Stimulated activated CD4-positive, alpha-beta T cell treated with anti-CD3 and anti-CD28 coated beads, Interleukin-12 subunit alpha, Interleukin-12 subunit beta, amount 100 ng/mL, for 4 hours (primary cell): ENCODE results near the gene MAPKAPK2.

ENCODE experiments used
- DNase-seq: peaks from one replicate; pipeline ENCODE4 v3.0.0-alpha.2; 2020

Gene MAPKAPK2

DNA sequence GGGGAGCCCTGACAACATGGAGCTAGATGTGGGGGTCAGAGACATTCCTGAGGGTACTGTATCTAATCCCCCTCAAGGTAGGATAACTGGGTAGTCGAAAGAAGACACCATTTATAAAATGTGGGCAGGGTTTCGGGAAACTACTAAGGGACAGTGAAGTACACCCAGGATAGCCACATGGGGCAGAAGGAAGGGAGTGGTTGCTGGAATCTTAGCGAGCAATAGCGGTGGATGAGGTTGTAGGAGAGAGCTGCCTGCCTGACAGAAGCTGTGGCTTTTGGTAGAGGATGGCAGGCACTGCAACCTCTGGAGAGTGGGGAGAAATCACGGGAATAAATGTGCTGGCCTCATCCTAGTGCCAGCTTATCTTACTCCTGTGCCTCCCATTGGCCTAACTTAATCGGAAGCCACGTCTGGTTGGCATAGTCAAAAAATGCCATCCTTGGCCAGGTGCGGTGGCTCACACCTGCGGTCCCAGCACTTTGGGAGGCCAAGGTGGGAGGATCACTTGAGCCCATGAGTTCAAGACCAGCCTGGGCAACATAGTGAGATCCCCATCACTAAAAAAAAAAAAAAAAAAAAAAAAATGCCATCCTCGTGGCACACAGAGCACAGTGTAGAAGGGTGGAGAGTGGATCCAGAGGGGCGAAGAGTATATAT is 23.4 kb upstream of the MAPKAPK2 start:
- no peak for DNase-seq

DNA sequence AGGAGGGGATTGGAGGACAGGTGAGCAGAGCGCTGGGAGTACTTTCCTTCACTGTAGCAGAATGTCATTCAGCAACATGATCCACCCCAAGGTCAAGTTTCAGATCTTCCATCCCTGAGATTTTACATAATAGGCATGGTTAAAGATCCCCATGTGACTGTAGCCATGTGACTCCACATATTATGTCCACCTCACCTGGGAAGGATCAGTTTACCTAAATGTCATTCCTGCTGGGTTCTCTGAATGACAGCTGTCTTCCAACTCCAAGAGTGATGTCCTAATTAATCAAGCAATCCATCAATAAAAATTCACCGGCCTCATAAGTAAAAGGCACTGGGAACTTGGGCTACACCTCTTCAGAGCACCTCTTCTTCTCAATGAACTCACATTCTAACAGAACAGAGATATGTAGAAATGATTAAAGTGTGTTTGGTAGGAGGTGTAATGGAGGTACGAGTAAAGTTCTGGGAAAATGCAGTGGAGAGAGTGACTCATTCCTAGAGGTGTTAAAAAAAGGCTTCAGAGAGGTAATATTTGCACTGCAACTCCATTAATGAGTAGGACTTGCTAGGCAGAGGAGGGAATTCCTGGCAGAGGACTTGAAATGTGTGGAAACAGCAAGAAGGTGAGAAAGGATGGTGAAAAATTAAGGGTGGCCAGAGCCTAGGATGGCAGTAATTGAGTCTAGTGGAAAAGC is 22.2 kb upstream of the MAPKAPK2 start:
- no peak for DNase-seq

DNA sequence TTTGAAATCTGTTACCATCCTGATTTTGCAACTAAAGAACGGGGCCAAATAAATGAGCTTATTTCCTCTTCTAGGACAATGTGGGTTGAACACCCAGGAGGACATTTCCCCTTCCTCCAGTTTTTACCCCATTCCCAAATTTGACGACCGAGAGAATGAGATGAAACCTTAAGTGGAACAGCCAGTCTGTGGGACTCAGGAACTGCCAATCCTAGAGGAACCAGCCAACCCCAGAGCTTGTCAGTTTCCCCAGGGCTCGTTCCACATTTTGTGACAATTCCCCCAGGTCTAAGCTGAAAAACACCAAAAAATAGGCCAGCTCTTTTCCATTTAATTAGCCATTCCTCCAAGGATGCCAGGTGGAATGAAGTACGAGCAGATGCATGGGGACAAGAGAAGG is 21.3 kb upstream of the MAPKAPK2 start:
- DNase-seq, result no peak

DNA sequence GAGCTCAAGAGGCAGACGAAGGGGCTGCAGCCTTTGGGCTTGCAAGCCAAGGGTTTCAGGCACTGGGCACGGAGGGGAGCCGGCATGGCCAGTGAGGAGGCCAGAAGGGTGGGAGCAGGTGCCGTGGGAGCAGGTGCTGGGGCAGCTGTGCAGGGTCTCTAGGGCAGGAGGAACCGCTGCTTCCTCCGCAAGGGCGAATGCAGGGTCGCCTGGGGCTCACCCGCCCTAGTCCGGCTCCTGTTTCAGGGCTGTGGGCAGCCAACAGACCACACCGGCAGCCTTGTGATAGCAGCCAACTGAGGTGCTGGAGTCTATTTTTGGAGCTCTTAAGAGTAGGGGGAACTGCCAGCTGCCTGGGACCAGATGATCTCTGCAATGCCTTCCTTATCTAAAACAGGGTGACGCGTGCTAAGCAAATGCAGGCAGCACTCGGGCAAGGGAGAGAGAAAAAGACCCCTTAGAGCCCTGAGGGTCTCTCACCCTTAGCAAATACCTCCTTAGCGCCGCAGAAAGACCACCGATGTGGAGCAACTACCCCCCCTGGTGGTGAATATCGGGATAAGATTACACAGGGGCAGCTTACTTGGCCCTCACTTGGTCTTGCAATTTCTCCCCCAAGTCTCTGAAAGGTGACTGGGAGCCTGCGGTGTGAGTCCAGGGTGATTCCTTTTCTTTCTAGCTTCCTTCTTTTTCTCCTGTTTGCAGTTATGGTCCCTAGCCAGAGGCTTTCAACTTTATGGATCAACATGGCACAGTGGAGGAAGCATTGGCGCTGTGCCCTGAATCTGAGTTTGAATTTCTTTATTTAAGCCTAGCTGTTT is 20.7 kb upstream of the MAPKAPK2 start:
- DNase-seq, result peak; percentile 61

DNA sequence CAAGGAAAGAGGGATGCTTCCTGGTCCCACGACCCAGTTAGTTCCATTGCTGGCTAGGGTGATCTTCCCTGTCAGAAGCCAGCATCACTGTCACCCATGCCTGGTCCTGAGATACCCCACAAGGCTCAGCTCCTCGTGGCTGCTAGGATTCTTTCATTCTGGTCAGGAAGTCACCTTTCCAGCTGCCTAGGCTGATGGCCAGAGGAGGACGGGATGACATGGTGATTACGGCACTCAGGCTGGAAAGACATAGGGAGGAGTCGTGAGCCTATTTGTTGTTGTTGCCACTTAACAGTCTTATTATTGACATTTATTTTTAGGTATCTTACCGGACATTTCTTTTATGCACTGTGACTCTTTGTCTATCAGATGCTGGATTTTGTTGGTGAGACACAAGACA is 20.0 kb upstream of the MAPKAPK2 start:
- DNase-seq, result no peak

DNA sequence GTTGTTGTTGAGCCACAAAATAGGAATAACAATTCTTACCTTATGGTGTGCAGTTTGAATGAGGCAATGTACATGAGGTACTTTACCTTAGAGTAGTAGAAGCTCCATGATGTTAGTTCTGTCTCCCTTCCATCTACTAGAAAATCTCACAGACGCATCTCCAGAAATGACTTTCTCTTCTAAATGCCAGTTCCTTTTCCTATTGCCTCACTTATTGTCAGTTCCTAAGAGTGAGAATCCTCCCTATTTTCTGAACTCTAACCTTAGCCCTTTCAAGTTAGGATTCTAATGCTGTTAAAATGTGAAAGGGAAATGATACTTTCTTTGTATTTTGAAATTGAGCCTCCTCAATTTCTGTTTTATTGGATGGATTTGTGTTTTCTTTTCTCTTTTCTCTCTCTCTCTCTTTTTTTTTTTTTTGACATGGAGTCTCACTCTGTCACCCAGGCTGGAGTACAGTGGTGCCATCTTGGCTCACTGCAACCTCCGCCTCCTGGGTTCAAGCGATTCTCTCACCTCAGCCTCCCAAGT is 18.6 kb upstream of the MAPKAPK2 start:
- no peak for DNase-seq

DNA sequence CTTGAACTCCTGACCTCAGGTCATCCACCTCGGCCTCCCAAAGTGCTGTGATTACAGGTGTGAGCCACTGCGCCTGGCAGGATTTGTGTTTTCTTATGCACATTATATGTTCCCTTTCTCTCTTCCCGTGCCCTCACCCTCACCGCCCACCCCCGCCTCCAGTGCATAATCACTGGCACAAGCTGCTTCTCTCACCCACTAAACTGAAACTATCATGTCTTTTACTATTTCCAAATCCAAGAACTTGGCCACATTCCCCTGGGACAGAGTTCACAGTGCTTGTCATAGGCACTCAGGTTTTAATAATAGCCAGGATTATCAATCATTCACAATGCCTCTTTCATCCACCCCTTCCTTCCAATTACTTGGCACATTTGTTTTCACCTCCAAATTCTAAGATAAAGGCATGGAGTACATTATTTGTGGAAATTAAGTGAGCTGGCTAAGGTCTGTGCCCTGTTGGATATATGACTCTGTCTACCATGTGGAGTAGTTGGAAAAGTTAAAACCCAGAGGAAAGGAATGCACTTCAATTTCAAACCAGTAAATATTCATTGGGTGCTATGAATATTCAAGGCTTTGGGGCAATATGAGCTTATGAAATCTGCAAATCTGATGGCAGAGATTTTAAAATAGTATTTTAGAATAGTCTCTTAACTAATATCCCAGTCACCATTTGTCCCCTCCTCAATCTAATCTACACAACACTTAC is 17.6 kb upstream of the MAPKAPK2 start:
- DNase-seq, result no peak

DNA sequence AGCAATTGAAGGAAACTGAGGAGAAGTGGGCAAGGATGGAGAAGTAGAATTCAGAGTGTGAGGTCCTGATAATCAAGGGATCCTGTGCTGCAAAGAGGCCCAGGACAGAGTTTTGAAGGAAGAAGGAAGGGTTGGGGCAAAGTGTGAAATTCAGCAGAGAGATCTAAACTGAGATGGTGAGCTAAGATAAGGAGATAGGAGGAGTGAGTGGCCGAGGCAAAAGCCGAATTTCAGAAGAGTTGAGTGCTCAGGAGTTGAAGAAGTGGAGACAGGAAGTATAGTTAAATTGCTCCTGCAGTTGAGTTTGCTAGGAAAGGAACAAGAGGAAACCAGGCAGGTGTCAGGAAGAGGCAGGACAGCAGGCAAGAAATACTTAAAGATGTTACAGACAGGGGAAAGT is 16.4 kb upstream of the MAPKAPK2 start:
- no peak for DNase-seq

DNA sequence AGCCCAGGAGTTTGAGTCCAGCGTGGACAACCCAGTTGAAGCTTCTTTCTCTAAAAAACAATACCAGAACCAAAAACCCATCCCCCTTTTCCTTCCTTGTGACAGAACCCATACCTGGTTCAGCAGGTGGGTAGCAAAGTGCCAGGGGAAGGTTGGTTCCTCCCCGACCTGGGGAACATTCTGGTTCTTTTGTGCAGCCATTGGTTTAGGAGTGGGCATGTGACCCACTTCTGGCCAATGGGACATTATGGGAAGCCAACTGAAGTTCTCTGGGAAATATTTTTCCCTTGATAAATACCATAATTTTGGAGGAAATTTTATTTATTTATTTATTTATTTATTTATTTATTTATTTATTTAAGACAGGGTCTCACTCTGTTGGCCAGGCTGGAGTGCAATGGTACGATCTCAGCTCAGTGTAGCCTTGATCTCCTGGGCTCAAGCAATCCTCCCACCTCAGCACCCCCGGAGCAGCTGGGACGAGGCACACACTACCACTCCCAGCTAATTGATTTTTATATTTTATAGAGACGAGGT is 15.8 kb upstream of the MAPKAPK2 start:
- DNase-seq, result no peak

DNA sequence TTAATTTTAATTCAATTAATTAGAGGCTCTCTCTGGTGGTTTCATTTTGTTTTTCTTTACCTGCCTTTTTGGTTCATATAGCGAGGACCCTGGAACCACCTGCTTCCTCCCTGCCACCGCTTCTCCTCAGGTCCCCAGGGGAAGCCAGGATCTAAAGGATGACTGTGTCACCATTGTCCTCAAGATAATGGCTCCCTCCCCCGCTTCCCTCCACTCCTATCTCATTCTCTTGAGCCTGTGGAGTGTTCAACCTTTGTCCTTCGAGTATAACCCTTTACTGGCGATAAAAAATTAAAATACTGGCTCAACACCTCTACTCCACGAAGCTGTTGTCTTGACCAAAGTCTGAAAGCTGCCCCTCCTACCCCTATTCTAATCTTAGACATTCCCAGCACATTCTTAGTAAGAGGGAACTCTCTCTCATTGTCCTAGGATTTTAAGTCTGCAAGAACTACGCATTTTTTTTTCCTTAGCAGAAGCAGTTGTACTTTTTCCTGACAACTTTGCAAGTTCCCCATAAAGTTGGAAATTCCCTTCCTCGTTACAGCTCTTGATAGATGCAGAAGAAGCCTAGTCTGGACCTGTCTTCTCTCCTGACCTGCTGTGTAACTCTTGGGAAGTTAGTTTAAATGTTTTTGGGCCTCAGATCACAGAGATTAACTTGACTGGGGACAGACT is 12.6 kb upstream of the MAPKAPK2 start:
- no peak for DNase-seq

DNA sequence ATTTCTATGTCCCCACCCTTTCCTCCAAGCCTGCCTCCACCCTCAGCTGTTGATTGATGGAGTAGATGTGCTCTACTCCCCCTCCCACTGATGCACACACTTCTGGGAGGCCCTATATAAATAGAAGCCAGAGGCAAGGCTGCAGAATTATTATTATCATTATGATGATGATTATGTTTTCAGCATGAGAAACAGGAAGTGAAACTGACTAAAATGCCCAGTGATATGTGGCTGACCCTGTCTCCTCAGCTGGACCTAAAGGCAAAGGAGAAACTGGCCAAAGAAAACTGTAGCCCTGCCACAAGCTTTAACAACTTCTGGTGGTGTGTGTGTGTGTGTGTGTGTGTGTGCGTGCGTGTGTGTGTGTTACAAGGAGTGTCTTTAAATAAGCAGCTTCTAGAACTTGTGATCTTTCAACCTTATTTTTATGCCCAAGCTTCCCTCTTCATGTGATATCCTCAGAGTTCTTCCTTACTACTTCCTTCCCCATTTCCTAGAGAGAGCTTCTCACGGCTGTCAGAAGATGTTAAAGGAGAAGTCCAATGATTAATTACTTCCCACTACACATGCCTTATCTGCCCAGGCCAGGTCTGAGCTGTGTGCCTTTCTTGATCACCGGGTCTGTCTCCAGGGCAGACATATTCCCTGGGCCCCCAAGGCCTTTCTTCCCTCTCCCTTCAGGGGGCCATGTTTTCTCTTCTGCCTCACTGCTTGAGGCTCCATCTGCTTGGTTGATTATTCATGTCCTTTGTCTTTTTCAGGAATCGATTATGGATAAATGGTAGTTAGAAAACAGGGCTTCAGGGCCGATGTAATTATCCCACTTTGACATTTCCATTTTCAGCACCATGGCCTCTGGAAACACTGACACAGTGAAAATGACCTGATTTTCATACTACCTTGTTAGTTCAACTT is 11.6 kb upstream of the MAPKAPK2 start:
- DNase-seq, result no peak

DNA sequence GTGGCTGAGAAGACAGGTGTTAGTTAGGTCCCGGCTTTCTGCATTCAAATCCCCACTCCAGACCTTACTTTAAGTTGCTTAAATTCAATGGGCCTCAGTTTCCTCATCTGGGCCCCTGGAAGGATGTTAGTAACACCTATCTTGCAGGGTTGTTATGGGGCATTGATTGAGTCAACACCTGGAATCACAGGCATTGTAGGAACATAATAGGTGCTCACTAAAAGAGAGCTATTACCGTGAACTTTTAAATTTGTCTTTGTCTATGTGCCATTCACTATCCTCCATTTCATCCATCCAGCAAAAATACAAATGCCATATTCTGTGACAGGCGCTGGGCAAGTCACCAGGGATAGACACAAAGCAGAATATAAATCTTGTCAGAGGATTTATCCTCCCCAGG is 10.5 kb upstream of the MAPKAPK2 start:
- DNase-seq, result no peak

DNA sequence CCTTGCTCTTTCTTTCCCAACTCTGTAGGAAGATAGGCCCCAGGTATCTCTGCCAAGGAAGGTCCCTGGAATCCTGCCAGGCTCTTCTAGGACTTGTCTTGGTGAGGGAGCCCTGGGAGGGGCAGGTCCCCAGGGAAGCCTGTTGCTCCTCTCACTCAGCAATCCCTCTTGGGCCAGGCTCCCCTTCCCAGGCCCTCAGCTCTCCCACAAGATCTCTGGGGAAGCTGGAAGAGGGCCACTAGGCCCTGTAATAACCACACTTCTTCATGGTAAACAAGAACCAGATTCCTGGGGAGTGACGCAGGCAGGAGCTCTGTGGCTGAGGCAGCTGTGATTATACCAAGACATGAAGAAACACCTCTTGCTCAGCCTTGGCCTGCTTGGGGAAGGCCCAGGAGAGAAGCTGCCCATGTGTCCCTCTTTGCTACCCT is 9.9 kb upstream of the MAPKAPK2 start:
- DNase-seq, result no peak

DNA sequence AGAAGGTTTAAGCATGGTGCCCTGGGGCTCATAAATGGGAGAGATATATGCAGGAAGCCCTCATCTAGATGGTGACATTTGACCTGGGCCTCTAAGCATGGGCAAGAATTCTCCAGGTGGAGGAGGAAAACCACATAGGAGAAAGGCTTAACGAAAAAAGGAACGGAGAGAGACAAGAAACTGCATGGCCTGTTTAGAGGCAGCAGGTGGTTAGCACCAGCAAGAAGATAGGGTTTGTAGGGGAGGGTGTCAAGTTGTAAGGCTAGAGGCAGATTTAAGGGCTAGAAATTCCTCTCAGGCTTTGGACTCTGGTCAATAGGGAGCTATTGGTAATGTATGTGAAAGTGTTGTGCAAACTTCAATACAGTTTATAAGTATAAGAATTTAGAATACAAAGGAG is 8.2 kb upstream of the MAPKAPK2 start:
- DNase-seq, result no peak

DNA sequence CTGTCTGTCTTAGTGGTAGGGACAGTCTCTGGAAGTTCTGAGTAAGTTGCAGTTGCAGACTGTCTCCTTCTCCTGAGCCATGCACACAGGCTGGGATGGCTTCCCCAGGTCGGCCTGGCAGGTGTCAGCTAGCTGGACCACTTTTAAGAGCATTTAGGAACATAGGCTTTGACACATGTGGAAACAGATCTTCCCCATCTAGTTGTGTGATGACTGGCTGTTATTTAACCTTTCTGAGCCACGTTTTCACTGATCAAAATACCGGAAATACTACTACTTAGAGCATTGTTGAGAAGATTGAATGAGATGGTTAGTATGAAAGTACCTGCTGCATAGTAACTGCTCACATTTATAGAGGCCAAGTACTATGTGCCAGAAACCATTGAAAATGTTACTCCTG is 6.2 kb upstream of the MAPKAPK2 start:
- no peak for DNase-seq

DNA sequence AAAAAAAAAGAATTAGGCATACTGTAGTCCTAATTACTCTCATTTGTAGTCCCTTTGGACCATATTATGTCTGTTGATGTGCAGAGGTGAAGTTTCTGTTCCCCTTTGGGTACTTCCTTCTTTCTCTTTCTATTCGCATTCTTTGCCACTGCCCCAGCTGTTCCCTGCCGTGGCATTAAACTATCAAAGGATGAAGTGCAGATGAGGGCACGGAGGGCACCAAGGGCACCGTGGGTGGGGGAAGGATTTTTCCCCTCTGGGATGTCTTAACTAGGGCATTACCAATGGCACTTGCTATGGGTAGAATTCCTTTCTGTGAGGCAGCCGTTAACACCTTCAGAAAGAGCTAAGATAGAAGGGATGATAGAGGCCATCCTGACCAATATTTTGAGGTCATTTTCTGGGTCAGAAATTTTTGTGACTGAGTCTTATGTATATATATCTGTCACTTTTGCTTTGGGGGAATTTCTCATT is 4.9 kb upstream of the MAPKAPK2 start:
- DNase-seq, result no peak

DNA sequence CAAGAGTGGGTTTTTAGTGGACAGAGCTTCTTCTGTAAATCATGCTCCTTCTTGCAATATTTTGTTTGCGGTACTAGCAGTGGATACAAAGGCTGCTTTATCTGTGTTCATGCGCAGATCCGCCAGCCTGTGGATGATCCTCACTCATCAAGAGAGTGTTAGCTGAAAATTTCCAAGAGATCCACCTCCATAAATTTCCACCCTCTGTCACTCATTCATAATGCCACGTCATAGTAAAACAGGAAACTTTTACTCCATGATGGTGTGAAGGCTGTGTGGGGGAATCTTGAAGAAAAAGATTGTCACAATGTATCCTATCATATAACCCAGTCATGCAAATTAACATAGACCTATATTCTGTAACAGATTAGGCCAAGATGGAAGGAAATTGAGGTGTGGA is 4.4 kb upstream of the MAPKAPK2 start:
- no peak for DNase-seq

DNA sequence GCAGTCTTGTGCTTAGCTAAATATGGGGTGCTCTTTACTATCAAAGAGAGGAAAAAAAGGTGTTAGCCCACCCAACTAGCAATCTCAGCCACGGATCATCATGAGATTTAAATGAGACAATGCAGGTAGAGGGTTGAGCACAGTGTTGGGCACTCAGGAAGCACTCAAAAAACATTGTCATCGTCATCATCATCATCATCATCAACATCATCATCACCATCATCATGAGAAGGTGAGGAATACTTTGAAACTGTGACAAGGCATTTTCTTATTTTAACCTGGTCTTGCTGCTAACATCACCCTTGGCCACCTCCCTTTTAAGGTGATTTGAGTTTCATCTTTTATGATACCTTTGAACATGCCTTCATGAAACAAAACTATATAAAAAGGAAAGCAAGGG is 3.3 kb upstream of the MAPKAPK2 start:
- DNase-seq, result no peak

DNA sequence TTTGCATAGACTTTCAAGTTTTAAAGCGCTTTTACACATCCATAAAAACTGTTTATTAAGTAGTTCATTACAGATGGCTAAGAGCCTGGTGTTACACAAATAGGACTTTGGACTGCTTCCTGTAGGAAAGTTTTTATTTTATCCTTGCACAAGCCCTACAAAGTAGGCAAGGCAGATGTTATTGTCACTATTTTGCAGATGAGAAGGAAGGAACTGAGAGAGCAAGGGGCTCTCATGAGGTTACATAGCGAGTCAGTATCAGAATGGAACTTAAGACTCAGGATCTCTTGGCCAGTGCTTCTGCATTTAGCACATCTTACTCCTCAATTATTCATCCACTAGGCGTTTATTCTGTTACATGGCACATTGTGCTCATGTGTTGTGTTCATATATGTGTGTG is 2.6 kb upstream of the MAPKAPK2 start:
- no peak for DNase-seq

DNA sequence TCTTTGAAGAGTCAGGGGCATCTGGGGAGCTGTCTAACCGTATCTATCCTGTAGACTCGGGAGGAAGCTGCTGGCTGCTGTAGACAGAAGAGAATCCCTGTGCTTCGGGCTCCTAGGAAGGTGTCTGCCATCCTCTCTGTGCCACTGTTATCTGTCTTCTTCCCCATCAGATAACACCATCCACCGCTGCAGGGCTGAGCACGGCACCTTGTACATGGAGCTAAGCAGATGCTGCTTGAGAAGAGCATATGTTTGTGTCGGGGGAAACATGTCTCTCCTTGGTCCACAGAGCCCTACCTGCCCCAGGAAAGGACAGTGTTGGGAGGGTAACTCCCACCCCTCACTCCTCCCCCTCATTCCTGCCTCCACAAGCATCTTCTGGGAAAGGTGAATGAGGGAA is 1.4 kb upstream of the MAPKAPK2 start:
- DNase-seq, result no peak

DNA sequence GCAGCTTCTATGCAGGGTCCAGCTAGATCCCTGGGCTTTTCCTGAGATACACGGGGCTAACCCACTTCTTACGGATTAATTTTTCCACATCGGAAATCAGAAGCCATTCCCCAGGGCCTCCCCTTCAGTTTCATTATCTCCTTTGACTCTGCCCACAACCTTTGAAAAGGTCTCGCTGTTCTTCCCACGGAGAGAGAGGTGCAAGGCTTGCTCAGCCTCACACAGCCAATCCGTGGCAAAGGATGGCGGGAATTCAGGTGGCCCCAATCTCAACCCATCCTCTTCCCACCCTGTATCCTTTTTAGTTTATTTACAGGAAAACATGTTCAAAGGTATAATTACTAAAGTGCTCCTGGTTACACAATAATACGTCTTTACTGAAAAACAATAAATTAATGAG is 702 bp upstream of the MAPKAPK2 start:
- DNase-seq, result no peak
